ENCODE measurements around the gene COPS7B. TPM values are rescaled to one million over a fixed set of nuclear protein-coding genes. Genes with fewer than 3 reads are reported as not detected.

Gene COPS7B
- total and polyA plus RNA-seq, 2 of the 8 experiments (the other 6 are each of a cell fraction or from before 2014, with no cell fraction given) = 62.2 to 72.1 TPM

GRCh38 chr2:231785413-231785812 lies 832 bp upstream of the COPS7B start (continued):
- no peak for TF ChIP-seq CBX5 (IDR thresholded peaks at IDR 0.05; ENCODE audit: low read depth, low read length)
- no peak for TF ChIP-seq SIX5 (IDR thresholded peaks at IDR 0.05; ENCODE audit: low read depth, low read length)
- TF ChIP-seq TBP (IDR thresholded peaks at IDR 0.05; ENCODE audit: low read depth, low read length) = no peak
- TF ChIP-seq CTCF (IDR thresholded peaks at IDR 0.05; ENCODE audit: control extremely low read depth in 1 of 3, insufficient read depth in 1 of 3, low read depth in 1 of 3, low read length in 3 of 3) = no peak

Data from H1 (cell line).